ENCODE data around the gene USP7.

DNA sequence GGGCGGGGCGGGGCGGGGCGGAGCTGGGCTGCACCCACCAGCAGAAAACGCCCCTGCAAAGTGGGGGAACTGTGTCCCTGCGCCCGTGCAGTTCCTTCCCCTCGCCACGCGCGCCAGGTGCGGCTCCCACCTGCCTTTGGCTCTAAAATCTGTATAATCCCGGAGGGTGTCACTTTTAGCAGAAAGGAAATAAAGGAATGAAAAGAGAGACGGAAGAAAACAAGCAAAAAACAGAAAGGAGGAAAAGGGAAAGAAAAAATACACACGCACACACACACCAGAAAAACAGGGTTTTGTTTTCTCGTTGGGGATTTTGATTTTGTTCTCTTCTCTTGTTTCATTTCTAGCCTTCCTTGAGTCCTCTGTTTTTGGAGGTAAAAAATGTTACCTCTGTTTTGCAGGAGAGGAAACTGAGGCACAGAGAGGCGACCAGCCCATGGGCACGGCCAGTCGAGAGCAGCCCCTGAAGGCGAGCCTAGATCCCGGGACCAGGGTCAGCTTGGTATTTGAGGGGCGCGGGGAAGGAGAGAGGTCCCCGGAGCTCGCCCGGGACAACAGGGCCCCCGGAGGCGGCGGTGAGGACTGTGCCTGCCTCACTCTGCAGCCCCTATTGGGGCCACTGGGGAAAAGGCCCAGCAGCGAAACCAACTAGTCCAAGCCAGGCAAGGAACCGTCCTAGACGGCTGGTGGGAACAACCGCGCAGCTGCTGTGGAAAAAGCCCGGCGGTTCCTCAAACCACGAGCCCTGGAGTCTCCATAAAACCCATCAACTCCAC lies 94.3 kb downstream of the USP7 start:
- TF ChIP-seq CTCF (IDR thresholded peaks at IDR 0.05) = no peak
- no peak for TF ChIP-seq ZFX (IDR thresholded peaks at IDR 0.05; ENCODE audit: borderline replicate concordance)

Data from 22Rv1 (cell line).